ENCODE measurements around the gene ANP32A.
"Not testable (repeated sequence)": the region's sequence is repeated elsewhere in the genome, so short reads cannot be mapped to it uniquely, and the experiment has no call there.

ANP32A gene

GRCh38 chr15:68765602-68766368 is 54.9 kb downstream of the ANP32A start:
- Histone ChIP-seq H3K4me1 (ENCODE audit: insufficient read depth, insufficient read length) (no peaks in the 10 kb centered on the region), H3K9ac (ENCODE audit: insufficient read length, low read depth) (no peak overlapping the region), H3K9me3 (ENCODE audit: insufficient read depth, low read length) (no peaks in the 10 kb centered on the region), H3K36me3 (ENCODE audit: insufficient read depth, insufficient read length, low read length) (no peaks in the 10 kb centered on the region), H3K4me3 (ENCODE audit: insufficient read length, low read depth) (no peak overlapping the region), H3K27me3 (ENCODE audit: insufficient read depth, insufficient read length) (no peaks in the 10 kb centered on the region)
- TF ChIP-seq YY1 (IDR thresholded peaks at IDR 0.05; ENCODE audit: insufficient read depth, insufficient read length) (no peak), SUZ12 (IDR thresholded peaks at IDR 0.05; ENCODE audit: extremely low read depth, insufficient read depth, insufficient read length) (no peak), ZNF274 (IDR thresholded peaks at IDR 0.05; ENCODE audit: low read depth, low read length) (no peak)
- no peak for DNase-seq (ENCODE audit: low read depth, low spot score)

- DNase-seq (ENCODE audit: low read depth, low spot score): no peak
- TF ChIP-seq SUZ12 (IDR thresholded peaks at IDR 0.05; ENCODE audit: extremely low read depth, insufficient read depth, insufficient read length) (no peak), ZNF274 (IDR thresholded peaks at IDR 0.05; ENCODE audit: low read depth, low read length) (no peak), YY1 (IDR thresholded peaks at IDR 0.05; ENCODE audit: insufficient read depth, insufficient read length) (no peak)
These were observed 56.6 kb downstream of the ANP32A start for GRCh38 chr15:68764090-68764489.

GRCh38 chr15:68763063-68763462 is 57.6 kb downstream of the ANP32A start:
- no peak overlapping the region for H3K9ac ChIP-seq (ENCODE audit: insufficient read length, low read depth)
- H3K36me3 ChIP-seq (ENCODE audit: insufficient read depth, insufficient read length, low read length): no peaks in the 10 kb centered on the region
- no peak for TF ChIP-seq ZNF274 (IDR thresholded peaks at IDR 0.05; ENCODE audit: low read depth, low read length)
- TF ChIP-seq YY1 (IDR thresholded peaks at IDR 0.05; ENCODE audit: insufficient read depth, insufficient read length): no peak
- no peak for TF ChIP-seq SUZ12 (IDR thresholded peaks at IDR 0.05; ENCODE audit: extremely low read depth, insufficient read depth, insufficient read length)
- no peak overlapping the region for H3K4me3 ChIP-seq (ENCODE audit: insufficient read length, low read depth)
- no peaks in the 10 kb centered on the region for H3K9me3 ChIP-seq (ENCODE audit: insufficient read depth, low read length)
- no peaks in the 10 kb centered on the region for H3K4me1 ChIP-seq (ENCODE audit: insufficient read depth, insufficient read length)
- no peak for DNase-seq (ENCODE audit: low read depth, low spot score)
- no peaks in the 10 kb centered on the region for H3K27me3 ChIP-seq (ENCODE audit: insufficient read depth, insufficient read length)

More at GRCh38 chr15:68764090-68764489, 56.6 kb downstream of the ANP32A start:
- Histone ChIP-seq H3K27me3 (ENCODE audit: insufficient read depth, insufficient read length) (no peaks in the 10 kb centered on the region), H3K4me3 (ENCODE audit: insufficient read length, low read depth) (no peak overlapping the region), H3K4me1 (ENCODE audit: insufficient read depth, insufficient read length) (no peaks in the 10 kb centered on the region), H3K36me3 (ENCODE audit: insufficient read depth, insufficient read length, low read length) (no peaks in the 10 kb centered on the region), H3K9me3 (ENCODE audit: insufficient read depth, low read length) (no peaks in the 10 kb centered on the region), H3K9ac (ENCODE audit: insufficient read length, low read depth) (no peak overlapping the region)

- H3K36me3 ChIP-seq (ENCODE audit: insufficient read depth, insufficient read length, low read length); DNase-seq (ENCODE audit: low read depth, low spot score); H3K9me3 ChIP-seq (ENCODE audit: insufficient read depth, low read length): not testable (repeated sequence)
These were observed 60.6 kb downstream of the ANP32A start for GRCh38 chr15:68759982-68760579.

GRCh38 chr15:68755731-68756130 is 65.0 kb downstream of the ANP32A start:
- no peak for DNase-seq (ENCODE audit: low read depth, low spot score)
- no peaks in the 10 kb centered on the region for H3K36me3 ChIP-seq (ENCODE audit: insufficient read depth, insufficient read length, low read length)
- H3K9me3 ChIP-seq (ENCODE audit: insufficient read depth, low read length): no peaks in the 10 kb centered on the region
- no peak overlapping the region for H3K4me3 ChIP-seq (ENCODE audit: insufficient read length, low read depth)
- no peaks in the 10 kb centered on the region for H3K27me3 ChIP-seq (ENCODE audit: insufficient read depth, insufficient read length)
- TF ChIP-seq YY1 (IDR thresholded peaks at IDR 0.05; ENCODE audit: insufficient read depth, insufficient read length): no peak
- TF ChIP-seq ZNF274 (IDR thresholded peaks at IDR 0.05; ENCODE audit: low read depth, low read length): no peak
- TF ChIP-seq SUZ12 (IDR thresholded peaks at IDR 0.05; ENCODE audit: extremely low read depth, insufficient read depth, insufficient read length): no peak
- no peak overlapping the region for H3K9ac ChIP-seq (ENCODE audit: insufficient read length, low read depth)
- H3K4me1 ChIP-seq (ENCODE audit: insufficient read depth, insufficient read length): no peaks in the 10 kb centered on the region

More at GRCh38 chr15:68759982-68760579, 60.6 kb downstream of the ANP32A start:
- not testable (repeated sequence) for H3K4me3 ChIP-seq (ENCODE audit: insufficient read length, low read depth); H3K9ac ChIP-seq (ENCODE audit: insufficient read length, low read depth); H3K27me3 ChIP-seq (ENCODE audit: insufficient read depth, insufficient read length); H3K4me1 ChIP-seq (ENCODE audit: insufficient read depth, insufficient read length)

GRCh38 chr15:68751622-68752021 is 69.1 kb downstream of the ANP32A start:
- Histone ChIP-seq H3K36me3 (ENCODE audit: insufficient read depth, insufficient read length, low read length) (no peaks in the 10 kb centered on the region), H3K9ac (ENCODE audit: insufficient read length, low read depth) (no peak overlapping the region), H3K4me1 (ENCODE audit: insufficient read depth, insufficient read length) (no peaks in the 10 kb centered on the region), H3K27me3 (ENCODE audit: insufficient read depth, insufficient read length) (no peaks in the 10 kb centered on the region), H3K4me3 (ENCODE audit: insufficient read length, low read depth) (no peak overlapping the region), H3K9me3 (ENCODE audit: insufficient read depth, low read length) (no peaks in the 10 kb centered on the region)
- no peak for TF ChIP-seq SUZ12 (IDR thresholded peaks at IDR 0.05; ENCODE audit: extremely low read depth, insufficient read depth, insufficient read length)
- TF ChIP-seq YY1 (IDR thresholded peaks at IDR 0.05; ENCODE audit: insufficient read depth, insufficient read length): no peak
- no peak for TF ChIP-seq ZNF274 (IDR thresholded peaks at IDR 0.05; ENCODE audit: low read depth, low read length)
- no peak for DNase-seq (ENCODE audit: low read depth, low spot score)

- no peak for DNase-seq (ENCODE audit: low read depth, low spot score)
- H3K9me3 ChIP-seq (ENCODE audit: insufficient read depth, low read length): no peaks in the 10 kb centered on the region
- H3K9ac ChIP-seq (ENCODE audit: insufficient read length, low read depth): no peak overlapping the region
- no peaks in the 10 kb centered on the region for H3K4me1 ChIP-seq (ENCODE audit: insufficient read depth, insufficient read length)
- no peak overlapping the region for H3K4me3 ChIP-seq (ENCODE audit: insufficient read length, low read depth)
- no peaks in the 10 kb centered on the region for H3K36me3 ChIP-seq (ENCODE audit: insufficient read depth, insufficient read length, low read length)
- TF ChIP-seq YY1 (IDR thresholded peaks at IDR 0.05; ENCODE audit: insufficient read depth, insufficient read length) (no peak), ZNF274 (IDR thresholded peaks at IDR 0.05; ENCODE audit: low read depth, low read length) (no peak), SUZ12 (IDR thresholded peaks at IDR 0.05; ENCODE audit: extremely low read depth, insufficient read depth, insufficient read length) (no peak)
- H3K27me3 ChIP-seq (ENCODE audit: insufficient read depth, insufficient read length): no peaks in the 10 kb centered on the region
These were observed 70.9 kb downstream of the ANP32A start for GRCh38 chr15:68749793-68750192.
